MM.1S (cell line): Measurements from ENCODE around the gene SMAP1.

ENCODE experiments used
- EZH2 ChIP-seq: fragments of 300-600 bp; sonication (generic); optimal IDR thresholded peaks from 2 replicates; pipeline ENCODE3; 2017; ENCODE audit warnings: low read depth, mild to moderate bottlenecking, antibody characterized with exemption, low read length, mixed read lengths
- TF ChIP-seq, protein P1 (sequence below): fragments of 300-600 bp; sonication (generic); IDR thresholded peaks from 2 replicates; pipeline ENCODE4 v1.5.1; 2016; ENCODE audit warnings: antibody characterized with exemption, low read length, mixed read lengths

GRCh38 chr6:70629929-70630328, 37.8 kb upstream of the SMAP1 start:
- TF ChIP-seq, protein P1, sequence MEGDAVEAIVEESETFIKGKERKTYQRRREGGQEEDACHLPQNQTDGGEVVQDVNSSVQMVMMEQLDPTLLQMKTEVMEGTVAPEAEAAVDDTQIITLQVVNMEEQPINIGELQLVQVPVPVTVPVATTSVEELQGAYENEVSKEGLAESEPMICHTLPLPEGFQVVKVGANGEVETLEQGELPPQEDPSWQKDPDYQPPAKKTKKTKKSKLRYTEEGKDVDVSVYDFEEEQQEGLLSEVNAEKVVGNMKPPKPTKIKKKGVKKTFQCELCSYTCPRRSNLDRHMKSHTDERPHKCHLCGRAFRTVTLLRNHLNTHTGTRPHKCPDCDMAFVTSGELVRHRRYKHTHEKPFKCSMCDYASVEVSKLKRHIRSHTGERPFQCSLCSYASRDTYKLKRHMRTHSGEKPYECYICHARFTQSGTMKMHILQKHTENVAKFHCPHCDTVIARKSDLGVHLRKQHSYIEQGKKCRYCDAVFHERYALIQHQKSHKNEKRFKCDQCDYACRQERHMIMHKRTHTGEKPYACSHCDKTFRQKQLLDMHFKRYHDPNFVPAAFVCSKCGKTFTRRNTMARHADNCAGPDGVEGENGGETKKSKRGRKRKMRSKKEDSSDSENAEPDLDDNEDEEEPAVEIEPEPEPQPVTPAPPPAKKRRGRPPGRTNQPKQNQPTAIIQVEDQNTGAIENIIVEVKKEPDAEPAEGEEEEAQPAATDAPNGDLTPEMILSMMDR, result no peak
- TF ChIP-seq EZH2, result no peak
